HG02623 (cell line): ENCODE measurements around the gene CAMKMT.

Experiments
- ATAC-seq: cut with Tn5 transposase; IDR thresholded peaks from one replicate; pipeline ENCODE4 v1.9.1; 2021; ENCODE audit warnings: moderate library complexity; ENCODE audit not compliant: unreplicated experiment

CAMKMT gene

GRCh38 chr2:44817673-44818335, 456.1 kb downstream of the CAMKMT start:
- no peak for ATAC-seq

GRCh38 chr2:44819061-44819460, 457.3 kb downstream of the CAMKMT start:
- no peak for ATAC-seq

GRCh38 chr2:44821500-44821899, 459.8 kb downstream of the CAMKMT start:
- no peak for ATAC-seq

GRCh38 chr2:44822174-44822573, 460.4 kb downstream of the CAMKMT start:
- ATAC-seq = no peak
